NCI-H1436 treated with DMSO at 0.1 percent for 48 hours (cell line): ENCODE measurements around the gene ARNT2.
"Not testable (repeated sequence)": the region's sequence is repeated elsewhere in the genome, so short reads cannot be mapped to it uniquely, and the experiment has no call there.

Experiments
- DNase-seq: peaks from one replicate; lab custom pipeline; 2025; lab: John Stamatoyannopoulos, UW

The ARNT2 gene

GRCh38 chr15:80615783-80616391, 211.7 kb downstream of the ARNT2 start:
- peak; percentile 88 for DNase-seq

GRCh38 chr15:80618685-80619400, 214.7 kb downstream of the ARNT2 start:
- DNase-seq: no peak

- DNase-seq: no peak
Measured at GRCh38 chr15:80619680-80620079, 215.5 kb downstream of the ARNT2 start.

DNA sequence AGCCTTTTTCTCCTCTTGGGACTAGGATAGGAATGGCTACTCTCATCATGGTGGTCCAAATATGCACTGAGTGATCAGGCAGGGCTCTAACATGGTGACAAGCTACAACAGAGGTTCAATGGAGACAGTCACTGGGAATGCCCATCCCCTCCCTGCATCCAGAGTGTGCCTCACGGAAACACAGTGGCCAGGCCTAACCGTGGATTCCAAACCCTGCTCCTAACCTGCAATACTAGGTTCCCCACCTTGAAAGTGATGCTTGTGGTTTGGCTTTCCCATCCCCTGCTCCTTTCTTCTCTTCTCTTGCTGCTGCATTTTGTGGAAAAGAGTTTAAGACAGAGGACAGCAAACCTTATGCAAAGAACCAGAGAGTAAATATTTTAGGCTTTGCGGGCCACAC, 216.0 kb downstream of the ARNT2 start:
- no peak for DNase-seq

- no peak for DNase-seq
Measured at GRCh38 chr15:80620931-80621330, 216.7 kb downstream of the ARNT2 start.

DNA sequence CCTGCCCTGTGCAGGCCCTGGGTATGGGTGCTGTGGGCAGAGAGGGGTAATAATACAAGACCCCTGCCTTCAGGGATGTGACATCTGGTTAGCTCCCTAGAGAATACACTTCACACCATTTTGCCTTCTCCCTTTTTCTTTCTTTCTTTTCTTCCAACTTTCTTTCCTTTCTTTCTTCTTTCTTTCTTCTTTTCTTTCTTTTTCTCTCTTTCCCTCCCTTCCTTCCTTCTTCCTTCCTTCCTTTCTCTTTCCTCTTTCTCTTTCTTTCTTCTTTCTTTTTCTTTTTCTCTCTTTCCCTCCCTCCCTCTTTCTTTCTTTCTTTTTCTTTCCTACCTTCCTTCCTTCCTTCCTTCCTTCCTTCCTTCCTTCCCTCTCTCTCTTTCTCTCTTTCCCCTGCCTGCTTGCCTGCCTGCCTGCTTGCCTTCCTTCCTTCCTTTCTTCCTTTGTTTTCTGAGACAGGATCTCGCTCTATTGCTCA, 222.5 kb downstream of the ARNT2 start:
- no peak for DNase-seq

- no peak for DNase-seq
Measured at GRCh38 chr15:80629355-80629754, 225.2 kb downstream of the ARNT2 start.

DNA sequence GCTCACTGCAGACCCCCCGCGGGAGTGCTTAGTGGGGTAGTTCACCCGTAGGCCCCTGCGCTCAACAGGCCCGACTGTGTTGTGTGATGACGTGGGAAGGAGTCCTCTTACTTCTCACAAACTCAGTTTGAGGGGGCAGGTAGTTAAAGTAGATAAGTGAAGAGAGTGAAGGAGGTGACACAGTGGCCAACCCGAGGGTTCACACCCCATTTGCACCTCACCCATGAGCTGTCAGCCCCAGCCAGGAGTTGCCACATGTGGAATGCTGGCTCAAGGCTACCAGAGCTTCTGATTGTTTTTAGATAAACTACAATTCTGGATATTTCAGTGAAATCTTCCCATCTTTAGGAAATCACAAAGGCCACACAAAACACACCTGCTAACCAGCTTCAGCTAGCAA, 226.8 kb downstream of the ARNT2 start:
- DNase-seq: no peak

GRCh38 chr15:80633221-80633620, 229.0 kb downstream of the ARNT2 start:
- DNase-seq: no peak

DNA sequence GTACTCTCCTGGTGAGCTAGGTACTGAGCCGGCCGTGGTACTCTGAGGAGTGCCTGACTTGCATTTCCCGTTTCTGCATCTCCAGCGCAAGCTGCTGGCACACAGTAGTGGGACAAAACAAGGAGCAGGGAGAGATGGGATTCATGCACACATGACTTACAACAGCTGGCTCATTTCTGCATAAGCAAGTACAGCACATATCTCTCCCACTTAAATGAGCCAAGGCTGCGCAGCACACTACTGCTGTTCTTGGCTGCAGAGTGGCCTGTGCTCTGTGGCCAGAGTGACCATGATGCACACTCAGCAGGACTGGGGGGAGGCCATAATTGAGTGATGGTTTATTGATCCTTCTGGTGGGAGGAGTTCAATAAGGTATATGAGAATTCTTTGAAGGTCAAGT, 231.8 kb downstream of the ARNT2 start:
- no peak for DNase-seq

DNA sequence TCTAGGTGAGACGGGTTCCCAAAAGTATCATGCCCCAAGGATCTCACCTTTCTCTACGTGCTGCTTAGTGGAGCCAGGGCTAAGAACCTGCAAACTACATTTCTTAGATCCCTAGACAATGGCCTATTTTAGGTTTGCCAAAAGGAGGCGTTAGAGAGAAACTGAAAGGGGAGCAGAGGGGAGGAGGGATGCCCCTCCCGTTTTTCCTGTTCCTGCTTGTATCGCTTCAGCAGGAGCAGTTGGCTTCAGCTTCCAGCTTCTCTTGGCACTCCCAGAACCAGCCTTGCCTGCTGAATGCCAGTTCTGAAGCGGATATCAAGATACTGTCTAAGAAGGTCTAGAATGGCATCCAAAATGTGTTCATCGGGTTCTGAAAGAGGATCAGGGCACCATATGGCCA, 232.5 kb downstream of the ARNT2 start:
- no peak for DNase-seq

GRCh38 chr15:80637747-80638146, 233.6 kb downstream of the ARNT2 start:
- no peak for DNase-seq

- no peak for DNase-seq
Measured at GRCh38 chr15:80638553-80639167, 234.5 kb downstream of the ARNT2 start.

- no peak for DNase-seq
Measured at GRCh38 chr15:80639168-80639555, 235.0 kb downstream of the ARNT2 start.

DNA sequence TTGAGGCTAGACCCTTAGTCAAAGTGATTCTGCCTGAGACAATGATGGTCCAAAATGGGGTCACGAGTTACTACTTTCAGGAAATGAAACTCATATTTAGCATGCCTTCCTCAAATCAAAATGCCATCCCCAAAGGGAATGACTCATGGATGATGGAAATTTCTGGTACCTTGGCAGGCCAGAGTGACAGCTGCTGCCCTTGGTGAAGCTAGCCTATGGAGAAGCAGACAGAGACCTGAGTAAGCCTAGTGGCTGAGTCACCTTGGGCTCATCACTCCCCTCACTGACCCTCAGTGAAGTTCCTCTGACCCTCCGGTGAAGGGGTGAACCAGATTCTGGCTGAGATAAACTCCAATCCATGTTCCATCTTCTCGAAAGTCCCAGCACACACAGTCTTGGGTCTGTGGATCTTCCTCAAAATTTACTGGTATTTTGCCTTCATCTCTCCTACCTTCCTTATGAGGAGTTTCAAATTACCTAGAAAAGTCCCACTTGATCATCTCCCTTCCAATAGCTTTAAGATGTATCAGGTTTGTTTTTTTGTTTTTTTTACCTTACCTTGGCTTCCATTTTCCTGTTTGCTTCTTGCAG, 236.4 kb downstream of the ARNT2 start:
- no peak for DNase-seq

DNA sequence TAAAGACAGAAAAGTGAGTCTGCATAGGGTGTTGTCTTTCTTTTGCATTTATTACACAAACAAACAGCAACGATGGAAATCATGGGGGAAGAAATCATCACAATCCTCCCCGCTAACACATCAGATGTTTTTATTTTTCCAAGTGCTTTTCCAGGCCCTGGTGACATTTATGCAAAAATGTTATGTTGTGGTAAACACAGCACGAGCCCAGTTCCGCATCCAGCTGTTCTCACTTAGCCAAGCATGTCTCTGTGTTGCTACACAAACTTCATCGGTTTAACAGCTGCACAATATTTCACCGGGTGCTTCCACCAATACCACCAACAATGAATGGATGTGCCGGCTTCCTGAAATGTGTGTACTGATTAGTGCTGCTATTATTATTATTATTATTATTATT, 237.2 kb downstream of the ARNT2 start:
- DNase-seq: no peak

DNA sequence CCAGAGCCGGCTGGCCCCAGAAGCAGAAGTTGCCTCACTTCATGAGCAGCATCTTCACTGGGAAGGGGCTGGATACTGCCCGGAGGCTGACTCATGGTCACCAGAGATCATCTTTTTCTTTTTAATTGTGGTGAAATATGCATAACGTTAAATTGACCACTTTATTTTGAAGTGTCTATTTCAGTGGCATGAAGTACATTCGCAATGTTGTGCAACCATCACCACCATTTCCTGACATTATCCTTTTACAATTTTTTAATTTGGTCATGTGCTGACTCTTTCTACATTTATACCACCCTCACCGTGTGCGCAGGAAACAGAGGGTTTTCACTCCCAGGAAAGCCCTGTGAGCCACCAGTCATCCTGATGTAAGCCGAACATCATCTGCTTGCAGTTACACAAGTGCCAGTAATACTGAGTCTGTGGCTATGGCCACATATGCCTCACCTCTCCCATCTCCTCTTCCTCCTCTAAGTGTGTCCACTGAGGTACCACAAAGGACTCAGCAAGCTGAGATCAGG, 239.3 kb downstream of the ARNT2 start:
- no peak for DNase-seq

DNA sequence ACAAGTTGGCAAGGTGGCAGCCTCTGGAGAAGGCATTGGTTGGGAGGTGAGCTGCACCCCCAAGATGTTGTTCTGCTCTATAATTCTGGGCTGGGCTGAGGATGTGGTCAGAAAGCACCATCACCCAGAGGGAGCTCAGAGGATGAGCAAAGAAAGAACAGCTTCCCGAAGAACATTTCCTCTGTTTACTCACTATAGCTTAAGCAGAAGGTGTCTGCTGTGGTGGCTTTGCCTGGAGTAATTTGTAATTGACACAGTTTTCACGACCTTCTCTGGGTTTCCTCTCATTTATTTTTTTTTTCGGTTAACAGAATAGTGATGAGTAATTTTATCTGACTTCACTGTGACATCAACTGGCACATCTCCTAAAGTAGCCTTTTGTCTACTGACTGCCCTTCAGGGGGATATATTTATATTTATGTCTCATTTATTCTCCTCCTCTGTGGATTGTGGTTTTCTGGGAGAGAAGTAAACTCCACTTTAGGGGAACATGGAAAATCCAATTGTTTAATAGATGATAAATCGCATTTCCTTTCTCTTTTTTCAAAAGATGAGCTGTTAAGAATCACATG, 241.4 kb downstream of the ARNT2 start:
- DNase-seq: no peak

GRCh38 chr15:80647424-80647823, 243.2 kb downstream of the ARNT2 start:
- DNase-seq: not testable (repeated sequence)
